Caco-2 (cell line): ENCODE measurements around the gene LRRK1. TPM values are rescaled to one million over a fixed set of nuclear protein-coding genes. Genes with fewer than 3 reads are reported as not detected.

Experiments
- BruUV-seq: library from RNA; stranded (reverse); fragments of 400-500 nt; replicated peaks from 2 replicates; lab custom pipeline; 2021; lab: Mats Ljungman, UMichigan
- CTCF ChIA-PET: fragments of 300-600 bp; sonication (Branson Sonifier 250); formaldehyde crosslinking; loops from one replicate; lab custom pipeline; 2022; ENCODE audit warnings: antibody characterized with exemption; lab: Charles Lee
- POLR2A ChIA-PET: fragments of 300-600 bp; sonication (Branson Sonifier 250); formaldehyde crosslinking; loops from one replicate; lab custom pipeline; 2022; ENCODE audit warnings: antibody characterized with exemption; lab: Charles Lee
- DNase-seq, 2 experiments: peaks; one replicate each; pipeline versions ENCODE4 v3.0.0 to v3.0.0-alpha.2; 2020 to 2022
- H3K27me3 ChIP-seq: replicated peaks from 2 replicates; pipeline ENCODE4 v1.6.0; 2011; ENCODE audit warnings: low read length; ENCODE audit not compliant: control insufficient read depth, insufficient read depth
- H3K36me3 ChIP-seq: 2 replicates; pipeline ENCODE4 v1.5.1; 2011; ENCODE audit warnings: low read length; ENCODE audit not compliant: control insufficient read depth, insufficient read depth
- H3K4me1 ChIP-seq: fragments of 250-450 bp; sonication (Bioruptor Pico); 2 replicates; pipeline ENCODE4 v1.5.1; 2020; ENCODE audit warnings: mild to moderate bottlenecking
- H3K4me3 ChIP-seq: 2 replicates; pipeline ENCODE4 v1.5.1; 2011; ENCODE audit warnings: low read depth, mild to moderate bottlenecking, control low read depth, low read length
- H3K9me3 ChIP-seq: fragments of 250-450 bp; sonication (Bioruptor Pico); 2 replicates; pipeline ENCODE4 v1.5.1; 2020; ENCODE audit warnings: mild to moderate bottlenecking, moderate library complexity
- H3K27ac Mint-ChIP-seq: one replicate; pipeline ENCODE4 v1.8.0; 2022; ENCODE audit warnings: mixed read lengths; ENCODE audit not compliant: unreplicated experiment
- H3K27me3 Mint-ChIP-seq: one replicate; pipeline ENCODE4 v1.8.0; 2022; ENCODE audit warnings: mixed read lengths; ENCODE audit not compliant: insufficient read depth, unreplicated experiment
- H3K36me3 Mint-ChIP-seq: one replicate; pipeline ENCODE4 v1.8.0; 2022; ENCODE audit warnings: mild to moderate bottlenecking, mixed read lengths; ENCODE audit not compliant: insufficient read depth, unreplicated experiment
- H3K4me1 Mint-ChIP-seq: one replicate; pipeline ENCODE4 v1.8.0; 2022; ENCODE audit warnings: low read depth, mixed read lengths; ENCODE audit not compliant: unreplicated experiment
- H3K4me3 Mint-ChIP-seq: one replicate; pipeline ENCODE4 v1.8.0; 2022; ENCODE audit warnings: mild to moderate bottlenecking, moderate library complexity, mixed read lengths; ENCODE audit not compliant: unreplicated experiment
- H3K9me3 Mint-ChIP-seq: one replicate; pipeline ENCODE4 v1.8.0; 2022; ENCODE audit warnings: mixed read lengths; ENCODE audit not compliant: unreplicated experiment
- CTCF ChIP-seq, 2 experiments: fragments of 200-600 bp in 1 of 2; IDR thresholded peaks; 1 replicate in 1 of 2; 2 replicates in 1 of 2; pipeline versions ENCODE4 v1.5.1 to v1.8.0; 2011 to 2022; ENCODE audit warnings: antibody characterized with exemption in 1 of 2, control low read depth in 1 of 2, inconsistent platforms in 1 of 2, low read depth in 1 of 2, low read length in 1 of 2, mild to moderate bottlenecking in 1 of 2, moderate library complexity in 1 of 2; ENCODE audit not compliant: insufficient read depth in 1 of 2, severe bottlenecking in 1 of 2, unreplicated experiment in 1 of 2
- intact Hi-C: fragments of 100-400 bp; cut with micrococcal nuclease; formaldehyde crosslinking; loops from one replicate; pipeline ENCODE4 v1.10.0; 2022; ENCODE audit not compliant: unreplicated experiment
- total RNA-seq: library from RNA; stranded (reverse); gene quantifications from 2 replicates; pipeline ENCODE4 v1.2.3, GENCODE V29; 2022

LRRK1 gene
- total RNA-seq, 1 experiment from 2014 or later = 12.0 TPM

- Mint-ChIP-seq H3K9me3 (no peaks in the 10 kb centered on the region), H3K4me3 (no peak overlapping the region), H3K4me1 (peaks cover under 1% of the 10 kb centered on the region), H3K27me3 (no peaks in the 10 kb centered on the region), H3K36me3 (peaks cover 9% of the 10 kb centered on the region), H3K27ac (no peak overlapping the region)
- no TSS peak for BruUV-seq
- Histone ChIP-seq H3K4me3 (no peak overlapping the region), H3K9me3 (no peaks in the 10 kb centered on the region), H3K27me3 (no peaks in the 10 kb centered on the region), H3K36me3 (no peaks in the 10 kb centered on the region), H3K4me1 (peaks cover 5% of the 10 kb centered on the region; the same call in 1 of the 2 replicates)
- TF ChIP-seq CTCF (IDR thresholded peaks at IDR 0.05; ENCODE audit: insufficient read depth in 1 of 2, low read depth in 1 of 2, low read length in 1 of 2, severe bottlenecking in 1 of 2, unreplicated experiment in 1 of 2) = no peak
- intact Hi-C loops = no loop called here
- CTCF ChIA-PET = no interaction called here
- POLR2A ChIA-PET = no interaction called here
- no peak for DNase-seq
Measured at GRCh38 chr15:101012326-101013200, 93.4 kb downstream of the LRRK1 start.

GRCh38 chr15:101013201-101013550 lies 94.0 kb downstream of the LRRK1 start:
- DNase-seq = no peak
- no peaks in the 10 kb centered on the region for H3K27me3 ChIP-seq
- intact Hi-C loops = no loop called here
- CTCF ChIA-PET = no interaction called here
- H3K27ac Mint-ChIP-seq = no peak overlapping the region
- no TSS peak for BruUV-seq
- H3K36me3 Mint-ChIP-seq = peaks cover 9% of the 10 kb centered on the region
- H3K4me3 Mint-ChIP-seq = no peak overlapping the region
- no peaks in the 10 kb centered on the region for H3K9me3 Mint-ChIP-seq
- POLR2A ChIA-PET = no interaction called here
- no peak overlapping the region for H3K4me3 ChIP-seq
- no peak for TF ChIP-seq CTCF (IDR thresholded peaks at IDR 0.05; ENCODE audit: insufficient read depth in 1 of 2, low read depth in 1 of 2, low read length in 1 of 2, severe bottlenecking in 1 of 2, unreplicated experiment in 1 of 2)
- no peaks in the 10 kb centered on the region for H3K27me3 Mint-ChIP-seq
- H3K36me3 ChIP-seq = no peaks in the 10 kb centered on the region
- H3K4me1 ChIP-seq = peaks cover 2% of the 10 kb centered on the region; the same call in 1 of the 2 replicates
- H3K9me3 ChIP-seq = no peaks in the 10 kb centered on the region
- H3K4me1 Mint-ChIP-seq = no peaks in the 10 kb centered on the region

- BruUV-seq = no TSS peak
- no peak for TF ChIP-seq CTCF (IDR thresholded peaks at IDR 0.05; ENCODE audit: insufficient read depth in 1 of 2, low read depth in 1 of 2, low read length in 1 of 2, severe bottlenecking in 1 of 2, unreplicated experiment in 1 of 2)
- Histone ChIP-seq H3K27me3 (no peaks in the 10 kb centered on the region), H3K4me1 (no peaks in the 10 kb centered on the region), H3K4me3 (no peak overlapping the region), H3K36me3 (no peaks in the 10 kb centered on the region), H3K9me3 (no peaks in the 10 kb centered on the region)
- no peaks in the 10 kb centered on the region for H3K9me3 Mint-ChIP-seq
- no peak overlapping the region for H3K4me3 Mint-ChIP-seq
- no peaks in the 10 kb centered on the region for H3K27me3 Mint-ChIP-seq
- no peaks in the 10 kb centered on the region for H3K4me1 Mint-ChIP-seq
- DNase-seq = no peak
- ChIA-PET POLR2A (interaction anchor here (0.6 kb wide), 1 partner anchor 238 kb away, joined by 5 read pairs; the partner anchor contains the start of gene CHSY1), CTCF (interaction anchor here (1.3 kb wide), 1 partner anchor 244 kb away, joined by 4 read pairs; no protein-coding TSS in a partner anchor)
- peaks cover 9% of the 10 kb centered on the region for H3K36me3 Mint-ChIP-seq
- intact Hi-C loops = no loop called here
- H3K27ac Mint-ChIP-seq = no peak overlapping the region
Measured at GRCh38 chr15:101013769-101014675, 94.9 kb downstream of the LRRK1 start.
